ENCODE data around the gene TNIK. TPM values are rescaled to one million over a fixed set of nuclear protein-coding genes. Genes with fewer than 3 reads are reported as not detected.

The TNIK gene
- total and polyA plus RNA-seq, 2 of the 4 experiments (the other 2 are of a cell fraction): 3.4 to 6.3 TPM

GRCh38 chr3:171264758-171265157 is 195.4 kb downstream of the TNIK start:
- Histone ChIP-seq H3K18ac (ENCODE audit: low read depth, low read length) (no peak overlapping the region), H2BK120ac (ENCODE audit: low read depth, low read length) (no peak overlapping the region), H2BK20ac (ENCODE audit: low read depth, low read length) (no peak overlapping the region), H3K36me3 (ENCODE audit: control insufficient read depth, insufficient read depth, low read length) (no peaks in the 10 kb centered on the region), H3K56ac (ENCODE audit: extremely low read depth, insufficient read depth, low read length) (no peak overlapping the region), H4K91ac (ENCODE audit: insufficient read depth, low read depth, low read length) (no peak overlapping the region), H4K5ac (ENCODE audit: low read depth, low read length) (no peak overlapping the region), H3K4ac (ENCODE audit: low read depth, low read length) (no peak overlapping the region), H2BK5ac (ENCODE audit: low read depth, low read length, poor library complexity, severe bottlenecking) (no peak overlapping the region), H2AK5ac (ENCODE audit: low read depth, low read length) (no peak overlapping the region), H3K23ac (ENCODE audit: low read depth, low read length) (no peak overlapping the region), H2BK15ac (ENCODE audit: low read depth, low read length) (no peak overlapping the region), H4K8ac (ENCODE audit: low read depth in 2 of 2, low read length in 2 of 2) (no peak overlapping the region), H3K79me1 (ENCODE audit: low read depth in 1 of 2, low read length in 2 of 2) (no peaks in the 10 kb centered on the region), H3K9ac (ENCODE audit: low read depth, low read length) (no peak overlapping the region), H3K4me3 (ENCODE audit: insufficient read depth, low read depth, low read length) (no peak overlapping the region), H3K4me1 (ENCODE audit: control insufficient read depth, insufficient read depth, low read length) (peaks cover 4% of the 10 kb centered on the region), H4K20me1 (ENCODE audit: insufficient read depth, low read length) (no peaks in the 10 kb centered on the region), H3K9me3 (ENCODE audit: control insufficient read depth, insufficient read depth, low read length) (no peaks in the 10 kb centered on the region), H2AFZ (replicated peaks; ENCODE audit: low read length, poor library complexity) (no peak overlapping the region), H3K27ac (ENCODE audit: insufficient read depth, low read length) (no peak overlapping the region), H3K27me3 (ENCODE audit: control insufficient read depth, insufficient read depth, low read length) (no peaks in the 10 kb centered on the region; the same call in 1 of the 2 replicates), H3K9me1 (ENCODE audit: insufficient read depth, low read length) (no peaks in the 10 kb centered on the region), H3K4me2 (ENCODE audit: low read depth, low read length) (no peak overlapping the region), H3K14ac (replicated peaks; ENCODE audit: low read depth, low read length) (no peak overlapping the region), H2AK9ac (replicated peaks; ENCODE audit: low read depth, low read length, poor library complexity) (no peak overlapping the region)
- CTCF ChIA-PET: no interaction called here
- ATAC-seq (ENCODE audit: low read depth) (no peak), DNase-seq (no peak)
- intact Hi-C loops (cut with micrococcal nuclease) (no loop called here), in situ Hi-C loops (cut with MboI; ENCODE audit: low sequenced_read_pairs) (no loop called here), dilution Hi-C loops (cut with HindIII; ENCODE audit: low sequenced_read_pairs, unreplicated experiment) (no loop called here)
- TF ChIP-seq FOS (IDR thresholded peaks at IDR 0.05; ENCODE audit: low read depth, low read length) (no peak), RAD21 (IDR thresholded peaks at IDR 0.05; ENCODE audit: low read length) (no peak), RCOR1 (IDR thresholded peaks at IDR 0.05; ENCODE audit: insufficient replicate concordance, low read length) (no peak), POLR2A (IDR thresholded peaks at IDR 0.05; ENCODE audit: low read depth, low read length) (no peak), MAFK (IDR thresholded peaks at IDR 0.05; ENCODE audit: low read depth, low read length) (no peak)
- TF ChIP-seq, protein P1, sequence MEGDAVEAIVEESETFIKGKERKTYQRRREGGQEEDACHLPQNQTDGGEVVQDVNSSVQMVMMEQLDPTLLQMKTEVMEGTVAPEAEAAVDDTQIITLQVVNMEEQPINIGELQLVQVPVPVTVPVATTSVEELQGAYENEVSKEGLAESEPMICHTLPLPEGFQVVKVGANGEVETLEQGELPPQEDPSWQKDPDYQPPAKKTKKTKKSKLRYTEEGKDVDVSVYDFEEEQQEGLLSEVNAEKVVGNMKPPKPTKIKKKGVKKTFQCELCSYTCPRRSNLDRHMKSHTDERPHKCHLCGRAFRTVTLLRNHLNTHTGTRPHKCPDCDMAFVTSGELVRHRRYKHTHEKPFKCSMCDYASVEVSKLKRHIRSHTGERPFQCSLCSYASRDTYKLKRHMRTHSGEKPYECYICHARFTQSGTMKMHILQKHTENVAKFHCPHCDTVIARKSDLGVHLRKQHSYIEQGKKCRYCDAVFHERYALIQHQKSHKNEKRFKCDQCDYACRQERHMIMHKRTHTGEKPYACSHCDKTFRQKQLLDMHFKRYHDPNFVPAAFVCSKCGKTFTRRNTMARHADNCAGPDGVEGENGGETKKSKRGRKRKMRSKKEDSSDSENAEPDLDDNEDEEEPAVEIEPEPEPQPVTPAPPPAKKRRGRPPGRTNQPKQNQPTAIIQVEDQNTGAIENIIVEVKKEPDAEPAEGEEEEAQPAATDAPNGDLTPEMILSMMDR (conservative IDR thresholded peaks at IDR 0.05; ENCODE audit: low read depth, low read length): no peak
- POLR2A ChIA-PET (ENCODE audit: unreplicated experiment): no interaction called here
- no TSS peak for BruUV-seq (replicated peaks)
- 85% methylated on average over 2 of the region's 6 CpGs; no CpG with 5 or more reads in 1 of the 2 experiments for WGBS, 2 experiments (ENCODE audit: extremely low coverage in 2 of 2, insufficient read length in 1 of 2)

All from IMR-90 (cell line).